Effector CD4-positive, alpha-beta T cell (primary cell): ENCODE results near the gene COPB1.

Source experiments
- DNase-seq: peaks from one replicate; pipeline ENCODE4 v3.0.0-alpha.2; 2020

COPB1 gene

GRCh38 chr11:14423633-14424032 is 76.0 kb downstream of the COPB1 start:
- DNase-seq = no peak

DNA sequence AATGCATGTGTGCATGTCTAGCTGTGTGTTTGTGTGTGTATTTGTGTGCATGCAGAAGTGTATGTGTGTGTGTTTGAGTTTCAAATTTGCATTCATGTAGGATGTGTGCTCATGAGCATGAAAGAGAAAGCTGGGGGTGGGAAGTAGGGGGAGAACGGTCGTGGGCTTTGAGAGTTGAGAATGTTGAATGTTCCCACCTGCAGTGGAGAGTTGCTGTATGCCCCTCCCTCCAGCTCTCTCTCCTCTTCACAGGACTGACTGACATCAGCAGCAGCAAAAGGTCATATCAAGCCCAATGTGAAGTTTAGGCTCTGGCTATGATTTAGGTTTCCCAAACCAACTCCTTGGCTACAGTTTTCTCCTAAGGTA is 76.8 kb downstream of the COPB1 start:
- DNase-seq = no peak

DNA sequence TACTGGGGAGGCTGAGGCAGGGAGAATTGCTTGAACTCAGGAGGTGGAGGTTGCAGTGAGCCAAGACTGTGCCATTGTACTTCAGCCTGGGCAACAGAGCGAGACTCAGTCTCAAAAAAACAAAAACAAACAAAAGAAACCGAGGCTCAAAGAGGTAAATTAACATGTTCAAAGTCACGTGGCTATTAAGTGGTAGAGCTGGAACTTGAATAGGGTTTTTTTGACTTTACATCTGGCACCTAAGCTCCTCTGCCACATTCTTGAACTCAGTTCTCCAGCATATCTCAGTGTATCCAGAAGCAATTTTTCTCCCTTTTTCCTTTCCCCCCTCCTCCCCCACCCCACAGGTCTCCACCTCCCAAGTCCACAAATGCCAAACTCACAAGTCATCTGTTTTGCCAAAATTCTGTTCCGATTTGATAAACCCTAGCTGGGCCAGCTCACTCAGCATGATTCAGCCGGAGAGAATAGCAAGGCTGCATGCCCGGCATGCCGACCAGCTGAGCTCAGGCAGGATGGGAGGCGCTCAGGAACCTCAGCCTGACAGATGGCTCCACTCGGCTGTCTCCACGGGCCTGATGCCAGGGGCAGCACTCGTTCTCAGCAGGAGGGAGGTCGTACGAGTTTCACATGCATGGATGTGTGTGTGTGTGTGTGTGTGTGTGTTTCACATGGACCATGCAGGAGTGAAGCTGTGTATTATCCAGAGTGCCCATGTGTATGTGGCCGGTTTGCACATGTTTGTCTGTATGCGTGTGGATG is 77.4 kb downstream of the COPB1 start:
- DNase-seq = no peak

GRCh38 chr11:14420223-14420622 is 79.4 kb downstream of the COPB1 start:
- no peak for DNase-seq

DNA sequence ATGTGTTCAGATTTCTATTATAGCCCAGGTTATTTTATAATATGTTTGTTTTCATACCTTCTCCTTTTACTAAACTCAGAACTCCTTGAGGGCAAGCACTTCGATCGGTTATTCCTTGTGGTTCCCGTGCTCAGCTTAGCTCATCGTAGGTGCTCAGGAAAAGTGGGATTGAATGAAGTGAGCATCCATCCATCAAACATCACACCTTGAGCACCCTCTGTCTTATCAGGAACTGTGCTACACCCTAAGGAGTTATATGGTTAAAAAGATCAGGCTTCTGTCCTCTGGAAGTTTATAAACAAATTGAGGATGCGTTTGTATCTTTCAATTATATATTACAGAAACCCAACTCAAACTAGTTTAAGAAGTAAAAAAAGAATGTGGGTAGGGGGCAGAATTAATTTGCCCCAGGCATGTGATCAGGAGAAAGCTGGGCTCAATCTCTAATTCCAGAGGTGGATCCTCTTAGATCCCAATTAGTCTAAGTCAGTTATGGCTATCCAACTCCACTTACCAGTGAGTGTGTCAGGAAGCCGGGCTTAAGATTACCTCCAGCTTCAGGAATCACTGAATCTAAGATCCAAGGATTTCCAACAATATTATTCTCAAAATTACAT is 80.7 kb downstream of the COPB1 start:
- no peak for DNase-seq

- DNase-seq = no peak
Observed at GRCh38 chr11:14417617-14418374, 81.8 kb downstream of the COPB1 start.

DNA sequence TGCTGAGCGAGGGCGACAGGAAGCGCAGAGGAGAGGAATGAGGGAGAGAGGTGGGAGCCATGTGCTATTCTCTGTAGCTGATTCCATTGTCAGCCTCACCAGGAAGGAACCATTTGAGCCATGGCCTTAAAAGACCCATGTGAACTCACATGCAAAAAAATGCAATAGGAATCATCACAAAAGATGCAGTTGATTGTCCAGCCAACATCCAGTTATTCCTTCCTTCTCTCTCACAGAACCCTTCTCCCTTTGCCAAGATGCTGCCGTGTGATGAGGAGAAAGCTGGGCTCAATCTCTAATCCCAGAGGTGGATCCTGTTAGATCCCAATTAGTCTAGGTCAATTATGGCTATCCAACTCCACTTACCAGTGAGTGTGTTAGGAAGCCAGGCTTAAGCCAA is 82.4 kb downstream of the COPB1 start:
- DNase-seq = no peak

DNA sequence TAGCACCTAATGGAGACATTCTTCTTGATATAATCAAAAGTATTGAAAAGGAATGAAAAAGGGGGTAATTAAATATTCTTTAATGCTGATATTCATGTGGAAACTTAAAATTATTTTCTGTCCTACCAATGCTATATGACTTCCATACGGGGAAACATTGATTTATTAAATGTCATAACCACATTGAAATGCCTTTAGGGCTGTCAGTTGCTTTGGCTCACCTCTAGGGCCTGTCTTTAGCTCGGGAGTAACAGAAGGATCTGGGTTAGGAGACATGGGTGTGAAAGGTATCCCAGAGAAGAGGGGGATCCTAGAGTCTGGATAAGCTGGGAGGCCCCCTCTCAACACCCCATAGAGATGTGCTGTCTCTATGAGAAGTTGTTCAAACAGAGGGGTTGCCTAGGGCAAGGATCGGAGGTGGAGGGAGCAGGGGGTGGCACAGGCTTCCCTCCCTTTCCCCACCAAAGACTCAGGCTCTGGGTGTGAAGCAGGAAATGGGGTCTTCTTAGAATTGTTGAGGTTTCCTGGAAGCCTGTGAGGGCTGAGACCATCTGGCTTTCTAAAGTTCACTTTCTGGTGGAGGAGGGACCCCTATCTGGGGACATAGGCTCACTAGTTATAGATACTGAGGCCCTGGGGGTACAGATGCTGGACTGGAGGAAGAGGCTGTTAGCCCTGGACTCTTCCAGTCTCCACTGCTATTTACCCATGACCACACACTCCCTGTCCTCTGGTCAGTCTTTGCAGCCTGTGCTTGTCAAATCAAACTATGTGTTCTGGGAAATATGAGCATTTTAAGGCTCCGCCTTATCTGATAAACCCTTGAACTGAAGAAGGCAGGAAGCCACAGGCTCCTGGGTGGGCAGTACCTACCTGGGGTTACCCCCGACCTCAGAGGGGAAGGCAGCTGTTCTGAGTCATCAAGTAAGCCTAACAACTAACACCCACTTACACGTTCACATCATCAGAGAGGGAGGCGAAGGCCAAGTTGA is 84.8 kb downstream of the COPB1 start:
- DNase-seq = peak; percentile 47

- DNase-seq = no peak
Observed at GRCh38 chr11:14413307-14414069, 86.1 kb downstream of the COPB1 start.

DNA sequence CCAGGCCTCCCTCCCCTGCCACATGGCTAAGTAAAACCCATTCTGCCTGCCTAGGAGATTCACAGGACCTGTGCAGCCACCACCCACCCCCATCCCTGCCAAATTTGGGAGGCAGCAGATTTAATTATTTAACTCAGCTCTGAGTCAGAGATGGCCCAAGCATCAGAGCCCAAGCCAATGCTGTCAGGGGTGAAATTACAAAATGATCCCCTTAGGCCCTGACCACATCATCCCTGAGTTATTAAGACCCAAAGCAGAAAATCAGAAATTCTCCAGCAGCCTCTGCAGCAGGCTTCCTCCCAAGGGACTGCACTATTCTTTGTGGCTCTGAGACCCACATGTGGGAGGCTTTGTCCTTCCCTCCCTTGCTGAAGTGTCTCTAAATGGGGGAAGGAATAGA is 87.8 kb downstream of the COPB1 start:
- DNase-seq = no peak

DNA sequence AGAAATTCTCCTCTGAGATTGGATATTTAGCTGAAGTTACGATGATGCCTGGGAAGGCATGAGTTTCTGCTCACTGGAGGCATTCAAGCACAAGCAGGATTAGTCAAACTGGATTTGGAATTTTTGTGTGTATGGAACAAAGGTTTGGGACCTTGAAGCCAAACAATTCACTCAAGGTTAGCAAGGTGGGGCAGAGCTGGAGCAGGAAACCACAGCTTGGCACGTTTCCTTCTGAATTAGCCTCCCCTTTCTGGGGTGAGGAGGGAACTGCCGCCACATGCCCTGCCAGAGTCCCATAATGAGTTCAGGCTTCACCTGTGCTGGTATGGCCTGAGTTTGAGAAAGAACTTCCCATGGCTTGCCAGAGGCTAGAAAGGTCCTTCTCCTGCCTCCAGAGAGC is 89.7 kb downstream of the COPB1 start:
- no peak for DNase-seq

DNA sequence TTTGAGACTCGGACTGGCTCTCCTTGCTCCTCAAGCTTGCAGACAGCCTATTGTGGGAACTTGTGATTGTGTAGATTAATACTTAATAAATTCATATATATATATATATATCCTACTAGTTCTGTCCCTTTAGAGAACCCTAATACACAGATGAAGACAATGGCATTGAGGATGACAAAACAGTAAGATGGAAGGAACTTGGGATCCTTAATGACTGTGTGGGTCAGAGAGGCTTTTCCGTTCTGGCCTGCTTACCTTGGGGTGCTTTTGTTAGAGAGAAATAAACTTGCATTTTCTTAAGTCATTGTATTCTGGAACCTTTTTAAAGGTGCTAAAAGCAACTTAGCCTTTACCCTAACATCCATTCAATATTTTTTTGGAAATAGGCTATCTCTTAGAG is 91.0 kb downstream of the COPB1 start:
- DNase-seq = no peak
